Measurements from ENCODE around the gene GMDS.

GMDS gene

DNA sequence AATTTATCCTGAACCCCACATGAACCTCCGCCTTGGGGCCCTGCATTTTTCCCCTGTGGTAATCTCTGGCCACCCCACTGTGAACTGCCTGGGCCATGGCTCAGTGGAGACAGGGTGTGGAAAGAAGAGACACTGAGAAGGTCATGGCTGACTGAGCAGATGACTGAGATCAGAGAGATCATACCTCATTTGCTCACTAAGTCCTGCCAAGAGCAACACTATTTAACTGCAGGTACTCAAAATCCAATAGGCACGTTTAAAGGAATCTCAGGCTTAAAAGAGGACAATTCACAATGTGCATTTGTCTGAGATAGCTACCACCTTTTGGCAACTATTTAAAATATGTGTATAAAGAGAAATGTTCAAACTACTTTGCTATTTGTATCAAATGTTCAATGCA lies 305.0 kb downstream of the GMDS start:
- no peak for DNase-seq (ENCODE audit: low spot score)

DNA sequence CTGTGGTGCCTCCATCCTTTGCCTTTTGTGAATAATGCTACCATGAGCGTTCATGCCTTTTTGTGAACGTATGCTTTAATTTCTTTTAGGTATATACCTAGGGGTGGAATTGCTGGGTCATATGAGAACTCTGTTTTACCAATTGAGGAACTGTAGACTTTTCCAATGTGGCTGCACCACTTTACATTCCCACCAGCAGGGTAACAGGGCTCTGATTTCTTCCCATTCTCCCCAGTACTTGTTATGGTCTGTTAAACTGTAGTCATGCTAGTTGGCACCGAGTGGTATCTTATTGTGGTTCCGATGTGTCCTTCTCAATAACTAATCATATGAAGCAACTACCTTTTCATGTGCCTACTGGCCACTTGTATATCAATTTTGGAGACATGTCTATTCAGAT lies 312.1 kb downstream of the GMDS start:
- no peak for DNase-seq (ENCODE audit: low spot score)

DNA sequence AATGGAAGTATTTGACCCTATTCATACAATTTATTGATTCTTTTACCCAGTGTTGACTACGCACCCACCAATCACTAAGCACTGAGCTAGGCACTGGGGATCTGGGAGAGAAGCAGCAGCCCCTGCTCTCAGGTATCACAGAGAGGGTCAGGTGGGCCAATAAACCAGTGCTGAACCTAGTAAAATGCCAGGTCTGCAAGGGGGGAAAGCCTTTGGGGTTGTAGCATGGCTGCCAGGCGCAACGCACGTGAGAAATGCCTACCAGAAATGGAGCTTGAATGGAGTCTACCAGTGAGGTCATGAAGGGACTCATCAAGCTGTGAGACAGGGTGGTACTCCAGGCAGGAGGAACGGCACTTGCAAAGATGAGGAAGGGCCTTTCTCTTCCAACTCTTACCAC lies 313.6 kb downstream of the GMDS start:
- DNase-seq (ENCODE audit: low spot score), result no peak

DNA sequence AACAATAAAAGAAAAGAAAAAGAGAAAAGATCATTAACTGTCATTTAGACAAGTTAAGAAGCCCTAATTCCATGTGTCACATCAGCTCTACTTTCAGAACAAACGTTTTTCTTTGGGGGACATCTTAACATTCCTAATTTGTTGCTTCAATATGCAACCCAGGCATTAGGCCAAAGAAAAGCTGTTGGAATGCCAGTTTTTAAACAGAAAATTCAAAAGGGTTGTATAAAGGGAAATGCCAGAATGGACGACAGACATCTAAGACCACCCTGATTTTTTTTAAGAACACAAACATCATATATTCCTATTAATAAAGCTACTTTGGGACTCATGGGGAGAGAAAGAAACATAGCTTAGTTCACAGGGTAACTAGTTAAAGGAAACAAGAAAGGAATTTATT lies 315.0 kb downstream of the GMDS start:
- no peak for DNase-seq (ENCODE audit: low spot score)

DNA sequence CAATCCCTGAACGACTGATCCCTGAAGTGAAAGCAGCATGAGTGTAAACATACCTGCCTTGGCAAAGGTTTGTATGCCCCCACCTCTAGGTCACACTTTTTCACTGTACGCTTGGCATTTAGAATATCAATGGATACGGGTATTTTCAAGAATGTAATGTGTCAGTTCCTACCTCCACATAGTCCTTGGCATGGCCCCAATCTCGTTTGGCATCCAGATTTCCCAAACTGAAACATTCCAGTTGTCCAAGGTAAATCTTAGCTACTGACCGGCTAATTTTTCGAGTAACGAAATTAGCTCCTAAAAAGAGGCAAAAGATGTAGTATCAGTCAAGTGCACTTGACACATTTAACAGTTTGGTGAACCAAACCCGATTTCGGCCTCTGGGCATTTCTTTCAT lies 315.5 kb downstream of the GMDS start:
- DNase-seq (ENCODE audit: low spot score), result no peak

DNA sequence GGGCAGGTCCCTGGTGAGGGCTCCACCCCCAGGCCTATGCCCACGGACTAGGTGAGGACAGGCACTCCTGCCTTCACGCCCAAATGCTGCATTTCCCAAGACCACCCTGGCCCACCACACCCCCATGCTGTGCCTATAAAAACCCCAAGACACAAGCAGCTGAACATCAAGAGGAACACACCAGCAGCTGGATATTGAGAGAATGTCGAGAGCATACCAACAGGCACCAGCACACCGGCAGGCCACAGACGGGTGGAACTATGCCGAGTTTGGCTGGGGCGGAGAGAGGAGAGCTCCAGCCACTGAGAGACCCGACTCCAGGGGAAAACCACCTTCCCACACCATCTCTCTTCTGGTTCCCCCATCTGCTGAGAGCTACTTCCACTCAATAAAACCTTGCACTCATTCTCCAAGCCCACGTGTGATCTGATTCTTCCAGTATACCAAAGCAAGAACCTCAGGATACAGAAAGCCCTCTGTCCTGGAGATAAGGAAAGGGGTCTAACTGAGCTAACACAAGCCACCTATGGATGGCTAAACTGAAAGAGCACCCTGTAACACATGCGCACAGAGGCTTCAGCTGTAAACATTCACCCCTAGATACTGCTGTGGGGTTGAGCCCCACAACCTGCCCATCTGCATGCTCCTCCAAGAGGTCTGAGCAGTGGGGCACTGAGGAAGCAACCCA lies 319.5 kb downstream of the GMDS start:
- DNase-seq (ENCODE audit: low spot score), result no peak

DNA sequence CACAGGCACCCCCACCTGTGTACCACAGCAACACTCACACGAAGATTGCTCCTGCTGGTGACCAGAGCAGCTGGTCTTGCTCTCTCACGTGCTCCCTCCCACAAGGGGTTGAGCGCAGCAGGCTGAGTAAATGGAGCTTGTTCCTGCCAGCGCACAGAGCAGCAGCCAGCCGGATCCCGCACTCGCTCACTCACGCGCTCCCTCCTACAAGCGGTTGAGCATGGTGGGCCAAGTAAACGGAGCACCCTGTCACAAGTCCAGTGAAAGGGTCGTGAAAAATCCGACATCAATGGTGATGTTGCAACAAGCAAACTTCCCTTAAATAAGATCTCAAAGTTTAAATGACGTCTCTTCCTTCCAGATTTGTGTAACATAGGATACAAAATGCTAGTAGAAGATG lies 322.0 kb downstream of the GMDS start:
- DNase-seq (ENCODE audit: low spot score), result no peak

DNA sequence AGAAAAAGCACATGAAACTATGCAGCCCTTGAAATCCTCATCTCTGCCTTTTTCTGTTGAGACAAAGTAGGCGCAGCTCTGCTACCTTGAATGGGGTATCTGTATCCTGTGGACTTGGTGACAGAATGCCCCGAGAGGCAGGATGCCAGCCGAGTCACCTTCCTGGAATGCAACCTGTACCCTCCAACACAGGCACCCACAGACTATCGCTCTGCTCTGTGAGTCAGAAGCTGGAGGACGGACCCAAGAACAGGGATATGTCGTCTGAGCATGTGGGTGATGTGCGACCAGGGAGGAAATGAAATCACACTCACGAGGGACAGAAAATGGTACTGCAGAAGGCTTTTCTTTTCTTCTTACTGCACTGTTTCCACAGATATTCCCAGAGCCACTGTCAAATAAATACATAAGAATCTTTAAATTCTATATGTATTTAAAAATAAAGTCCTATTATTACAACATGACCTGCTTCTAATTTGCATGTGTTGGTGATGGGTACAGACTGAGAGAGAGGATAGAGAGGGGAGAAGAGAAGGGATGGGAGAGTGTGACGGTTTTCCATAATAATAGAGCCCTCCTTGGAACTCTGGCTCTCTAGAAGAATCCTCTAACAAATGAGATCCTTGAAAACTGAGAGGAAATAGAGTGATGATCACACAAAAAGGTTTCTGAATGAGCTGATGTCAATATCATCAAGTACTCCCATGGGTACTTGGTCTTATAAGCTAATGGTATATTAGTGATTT lies 327.6 kb downstream of the GMDS start:
- no peak for DNase-seq (ENCODE audit: low spot score)

DNA sequence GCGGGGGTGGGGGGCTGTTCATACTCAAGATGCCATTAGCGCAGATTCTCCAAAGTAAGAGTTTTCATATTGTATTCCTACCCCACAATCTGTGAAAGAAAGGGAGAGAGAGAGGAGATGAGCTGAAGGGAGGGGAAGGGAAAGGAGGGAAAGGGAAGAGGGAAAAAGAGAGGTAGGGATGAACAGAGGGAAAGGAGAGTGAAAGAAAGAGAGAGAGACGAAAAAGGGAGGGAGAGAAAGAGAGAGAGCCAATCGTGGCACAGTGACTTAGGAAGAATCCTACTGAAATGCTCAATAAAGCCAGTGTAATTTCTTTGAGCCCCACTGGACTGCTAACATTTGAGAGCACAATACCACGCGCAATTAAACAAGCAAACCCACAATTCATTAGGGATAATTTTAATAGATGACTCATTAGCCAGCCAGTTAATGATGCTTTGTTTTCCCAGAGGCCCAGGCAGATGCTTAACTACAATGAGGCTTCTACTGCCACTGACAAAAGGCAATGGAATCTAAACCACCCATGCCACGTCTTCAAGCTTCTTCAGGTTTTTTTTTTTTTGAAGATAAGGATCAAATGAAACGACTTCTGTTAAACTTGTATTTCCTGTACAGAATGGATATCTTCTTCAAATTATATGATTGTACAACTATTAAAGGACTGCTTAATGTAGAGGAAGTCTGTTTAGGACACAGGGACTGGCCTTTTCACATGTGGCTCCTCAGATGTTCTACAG lies 328.9 kb downstream of the GMDS start:
- no peak for DNase-seq (ENCODE audit: low spot score)

DNA sequence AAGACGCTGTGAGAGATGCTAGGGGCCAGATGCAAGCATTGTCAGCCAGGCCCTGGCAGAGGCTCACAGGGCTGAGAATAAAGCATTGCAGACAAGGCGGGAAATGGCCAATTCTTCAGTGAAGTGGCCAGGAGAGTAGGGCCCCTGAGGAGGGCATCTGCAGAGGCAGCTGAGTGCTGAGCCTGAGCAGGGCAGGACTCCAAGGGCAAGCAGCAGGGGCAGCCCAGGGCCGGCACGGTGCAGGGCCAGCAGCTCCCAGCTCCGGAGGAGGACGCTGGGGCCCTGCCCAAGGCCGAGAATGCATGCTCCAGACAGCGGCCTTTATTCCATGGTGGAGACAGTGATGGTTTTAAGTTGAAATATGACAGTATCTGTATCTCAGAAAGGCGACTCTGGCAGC lies 330.2 kb downstream of the GMDS start:
- DNase-seq (ENCODE audit: low spot score), result no peak

DNA sequence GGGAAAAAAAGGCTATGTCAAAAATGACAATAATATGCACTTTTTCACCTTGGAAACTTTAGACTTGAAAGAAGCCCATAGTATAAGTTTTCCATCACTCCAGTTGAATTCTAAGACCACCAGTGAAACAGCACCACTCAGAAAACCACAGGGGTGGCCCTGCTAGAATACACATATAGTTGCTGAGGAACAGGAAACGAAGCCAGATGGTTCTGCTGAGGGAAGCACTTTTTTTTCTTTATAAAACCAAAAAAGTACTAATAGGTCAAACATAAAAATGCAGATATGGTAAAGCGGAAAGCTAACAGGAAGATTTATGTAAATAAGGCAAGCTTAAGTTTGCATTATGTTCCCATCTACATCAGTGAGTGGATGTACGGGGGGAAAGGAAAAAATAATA lies 331.8 kb downstream of the GMDS start:
- DNase-seq (ENCODE audit: low spot score), result no peak

DNA sequence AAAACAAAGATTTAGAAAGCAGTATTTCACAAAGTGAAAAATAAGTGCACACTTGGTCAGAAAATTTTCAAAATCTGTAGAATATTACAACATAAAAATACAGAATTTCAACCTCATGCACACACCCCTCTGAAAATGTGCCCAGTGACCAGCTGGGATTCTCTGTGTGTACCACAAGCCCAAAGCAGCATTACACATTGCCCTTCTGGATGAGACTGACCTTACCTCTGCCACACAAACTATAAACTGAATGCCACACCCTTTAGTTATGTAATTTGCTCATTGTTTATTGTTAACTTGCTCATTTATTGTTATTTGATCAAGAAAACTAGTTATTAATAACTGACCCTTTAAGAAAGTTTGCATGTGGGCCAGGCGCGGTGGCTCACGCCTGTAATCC lies 332.7 kb downstream of the GMDS start:
- no peak for DNase-seq (ENCODE audit: low spot score)

DNA sequence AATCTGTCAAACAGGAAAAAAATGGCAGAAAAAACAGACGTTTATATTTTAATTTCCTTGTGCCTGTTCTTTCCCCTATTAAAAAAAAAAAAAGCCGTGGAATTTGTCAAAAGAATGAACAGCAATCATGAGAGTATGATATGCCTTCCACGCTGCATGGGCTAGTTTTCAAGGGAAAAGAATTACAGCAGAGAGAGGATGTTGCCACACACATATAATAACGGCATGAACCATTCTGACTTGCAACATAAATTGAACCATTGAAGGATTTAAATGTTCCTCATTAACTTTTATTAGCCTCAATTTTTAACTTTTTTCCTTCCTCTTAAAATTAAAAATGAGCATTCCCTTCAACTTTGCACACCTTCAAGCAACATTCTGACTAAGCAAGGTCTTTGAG lies 333.9 kb downstream of the GMDS start:
- DNase-seq (ENCODE audit: low spot score), result no peak

DNA sequence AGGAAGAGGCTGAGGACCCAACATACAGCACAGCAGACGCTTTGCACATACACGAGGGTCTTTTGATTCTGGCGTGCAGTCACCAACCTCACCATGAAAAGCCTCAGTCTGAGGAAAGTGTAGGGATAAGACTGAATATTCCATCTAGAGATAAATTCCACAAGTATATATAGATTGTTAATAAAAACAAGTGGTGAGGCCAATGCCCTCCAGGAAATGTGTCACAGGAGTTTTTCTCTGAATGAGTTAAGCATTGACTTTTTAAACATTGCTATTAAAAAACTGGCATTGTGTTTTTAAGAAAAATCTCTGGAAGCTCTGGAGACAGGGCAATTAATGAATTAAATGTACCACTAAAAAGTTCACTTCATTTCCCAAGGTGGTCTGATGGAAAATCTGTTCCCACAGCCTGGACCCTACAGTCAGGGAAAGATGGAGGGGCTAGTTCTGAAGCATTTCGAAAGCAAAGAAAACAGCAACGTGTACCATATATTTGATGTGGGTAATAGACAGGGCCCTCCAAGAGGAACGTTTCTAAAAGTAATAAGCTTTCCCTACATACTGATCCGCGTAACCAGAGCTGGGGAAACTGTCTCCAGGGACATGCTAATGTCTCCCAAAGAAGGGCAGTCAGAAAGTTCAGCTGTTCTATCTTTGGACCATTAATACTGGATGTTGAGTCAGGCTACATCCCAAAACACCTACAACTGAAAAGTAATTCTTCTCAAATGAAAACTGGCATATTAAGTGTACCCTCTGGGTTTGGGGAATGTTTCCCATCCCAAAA lies 334.6 kb downstream of the GMDS start:
- DNase-seq (ENCODE audit: low spot score), result no peak

DNA sequence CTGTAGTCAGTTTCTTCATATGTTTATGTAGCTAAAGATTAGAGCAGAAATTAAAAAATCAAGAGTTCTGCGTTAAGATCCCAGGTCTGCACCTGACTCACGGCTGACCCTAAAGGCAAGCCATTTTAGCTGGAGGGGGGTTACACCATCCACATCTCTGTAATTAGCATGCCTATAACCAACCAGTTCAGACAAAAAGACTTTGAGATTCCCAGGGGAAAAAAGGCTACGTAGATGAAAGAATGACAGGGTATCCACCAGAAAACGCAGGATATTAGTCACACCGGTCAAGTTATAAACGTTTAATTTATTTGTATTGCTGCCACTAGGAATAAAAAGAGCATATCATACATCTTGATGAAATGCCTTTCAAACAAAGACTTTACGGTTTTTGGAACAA lies 336.6 kb downstream of the GMDS start:
- no peak for DNase-seq (ENCODE audit: low spot score)

DNA sequence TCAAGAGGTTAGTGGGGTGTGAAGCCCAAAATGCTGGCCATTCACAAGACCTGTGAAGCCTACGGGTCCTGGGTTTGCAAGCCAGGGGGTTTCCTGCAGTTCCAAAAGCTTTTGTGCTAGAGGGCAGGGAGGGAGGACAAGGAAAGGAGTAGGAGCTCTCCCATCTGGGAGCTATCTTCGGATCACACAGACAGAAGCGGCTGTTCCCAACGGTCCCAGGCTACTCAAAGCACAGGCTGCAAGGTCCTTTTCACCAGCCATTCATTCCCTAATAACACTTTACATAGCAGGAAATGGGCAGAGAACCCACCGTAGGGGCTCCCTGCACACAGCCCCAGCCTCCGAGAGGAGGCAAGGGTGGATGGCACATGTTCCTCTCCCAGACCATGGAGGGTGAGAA lies 338.8 kb downstream of the GMDS start:
- DNase-seq (ENCODE audit: low spot score), result no peak

DNA sequence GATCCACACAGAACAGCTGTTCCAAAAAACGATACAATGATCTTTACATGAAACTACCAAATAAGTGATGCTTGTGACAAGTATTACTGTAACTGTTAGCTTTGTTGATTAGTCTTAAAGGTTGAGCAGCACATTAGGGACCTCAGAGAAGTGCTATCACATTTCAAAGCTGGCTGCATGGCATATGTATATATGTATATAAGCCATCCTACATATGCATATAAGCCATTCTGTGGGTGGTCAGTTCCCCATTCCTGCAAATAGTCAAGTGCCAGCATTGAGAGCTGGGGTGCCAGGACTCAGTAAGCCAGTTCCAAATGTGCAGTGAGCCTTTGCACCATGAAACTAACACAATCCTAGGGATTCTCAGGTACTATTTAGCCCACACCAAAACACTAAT lies 339.4 kb downstream of the GMDS start:
- DNase-seq (ENCODE audit: low spot score), result no peak

DNA sequence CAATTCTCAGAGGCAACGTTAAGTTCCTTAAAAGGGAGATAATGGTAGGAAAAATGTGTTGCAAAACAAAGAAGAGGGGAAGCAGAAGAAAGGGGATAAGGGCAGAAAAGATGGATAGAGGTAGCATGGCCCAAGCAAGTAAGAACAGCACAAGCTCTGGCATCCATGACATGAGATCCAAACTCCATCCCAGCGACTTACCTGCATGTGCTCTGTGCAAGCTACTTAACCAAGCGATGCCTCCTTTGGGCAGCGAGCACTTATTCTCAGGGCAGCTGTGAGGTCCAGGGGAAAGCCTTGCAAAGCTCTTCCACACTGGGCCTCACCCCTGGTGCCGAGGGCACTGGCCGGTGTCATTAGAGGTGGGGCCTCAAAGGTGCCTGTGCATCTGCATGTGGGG lies 340.5 kb downstream of the GMDS start:
- DNase-seq (ENCODE audit: low spot score), result no peak

DNA sequence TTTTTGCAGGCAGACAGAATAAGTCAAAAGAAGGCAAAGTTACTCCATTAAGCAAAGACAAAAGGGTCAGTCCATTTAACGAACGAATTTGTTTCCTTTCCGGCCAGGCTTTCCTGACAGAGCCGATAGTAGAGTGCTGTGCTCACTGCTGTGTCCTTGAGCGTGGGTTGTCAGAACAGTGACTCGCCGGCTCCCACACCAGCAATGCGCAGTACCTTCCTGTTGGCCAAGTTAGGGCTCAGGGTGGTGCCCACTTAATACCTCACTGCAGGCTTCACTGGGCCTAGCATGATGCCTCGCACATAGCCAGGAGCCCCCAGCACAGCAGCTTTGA lies 341.0 kb downstream of the GMDS start:
- DNase-seq (ENCODE audit: low spot score), result no peak

DNA sequence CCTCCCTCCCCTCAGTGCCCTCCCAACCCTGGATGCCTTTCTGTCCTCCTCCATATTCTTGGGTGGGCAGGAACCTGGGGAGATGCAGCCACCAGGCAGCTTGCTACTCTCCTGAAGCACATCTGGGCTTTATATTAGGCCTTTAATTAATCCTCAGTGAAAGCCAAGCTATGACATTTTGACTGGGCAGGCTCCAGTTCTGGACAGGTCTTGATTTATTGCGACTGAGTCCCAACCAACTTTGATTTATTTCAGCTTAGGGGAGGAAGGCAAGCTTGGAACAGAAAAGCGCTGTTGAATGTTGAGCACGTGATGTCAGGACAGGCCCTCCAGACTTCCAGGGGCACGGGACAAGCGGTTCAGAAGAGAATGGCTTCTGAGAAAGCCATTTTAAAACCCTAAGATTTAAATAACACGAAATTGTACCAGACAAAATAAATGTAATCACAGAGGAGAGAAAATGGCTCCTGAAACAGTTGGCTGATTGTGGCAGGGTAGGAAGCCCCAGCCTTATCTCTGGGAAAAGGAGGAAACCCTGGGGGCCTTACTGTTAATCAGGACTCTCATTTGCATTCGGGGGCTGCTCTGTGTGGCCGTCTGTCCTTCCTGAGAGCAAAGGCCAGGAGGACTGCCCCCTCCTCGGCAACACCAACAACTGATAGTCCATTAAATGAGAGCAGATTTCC lies 341.5 kb downstream of the GMDS start:
- no peak for DNase-seq (ENCODE audit: low spot score)

DNA sequence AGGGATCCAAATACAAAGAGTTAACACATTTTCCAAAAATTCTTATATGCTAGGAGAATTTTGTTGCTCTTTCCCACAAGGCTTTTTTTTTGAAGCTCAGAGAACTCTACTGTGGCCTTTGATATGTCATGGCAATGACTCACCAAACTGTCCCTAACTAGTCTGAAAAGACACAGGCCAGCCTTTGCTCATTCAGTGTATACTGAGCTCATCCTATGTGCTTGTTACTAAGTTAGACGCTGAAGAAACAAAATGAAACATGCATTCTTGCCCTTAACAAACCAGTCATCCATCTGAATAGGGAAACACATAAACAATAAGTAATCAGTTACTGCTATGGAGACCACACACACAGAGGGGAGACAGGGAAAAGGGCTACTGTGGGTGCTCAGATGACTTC lies 343.8 kb downstream of the GMDS start:
- DNase-seq (ENCODE audit: low spot score), result no peak

DNA sequence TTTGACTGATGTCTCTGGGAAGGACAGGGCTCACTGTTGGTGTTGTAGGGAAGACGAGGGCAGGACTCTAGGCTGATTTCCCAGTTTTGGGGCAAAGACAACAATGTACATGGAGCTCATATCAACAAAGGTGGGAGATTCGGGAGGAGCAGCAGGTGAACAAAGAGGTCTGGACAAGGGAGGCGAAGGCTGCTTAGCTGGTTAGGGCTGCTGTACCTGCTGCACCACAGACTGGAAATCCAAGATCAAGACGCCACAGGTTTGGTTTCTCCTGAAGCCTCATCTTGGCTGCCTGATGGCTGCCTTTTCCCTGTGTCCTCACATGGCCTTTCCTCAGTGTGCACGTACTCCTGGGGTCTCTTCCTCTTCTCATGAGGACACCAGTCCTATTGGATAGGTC lies 348.5 kb downstream of the GMDS start:
- no peak for DNase-seq (ENCODE audit: low spot score)
